Activated T-cell treated with anti-CD3 and anti-CD28 coated beads for 24 hours (primary cell): ENCODE measurements around the gene PEPD.

Source experiments
- DNase-seq: peaks from one replicate; pipeline ENCODE4 v3.0.0-alpha.2; 2020; ENCODE audit warnings: low read depth

Gene PEPD

DNA sequence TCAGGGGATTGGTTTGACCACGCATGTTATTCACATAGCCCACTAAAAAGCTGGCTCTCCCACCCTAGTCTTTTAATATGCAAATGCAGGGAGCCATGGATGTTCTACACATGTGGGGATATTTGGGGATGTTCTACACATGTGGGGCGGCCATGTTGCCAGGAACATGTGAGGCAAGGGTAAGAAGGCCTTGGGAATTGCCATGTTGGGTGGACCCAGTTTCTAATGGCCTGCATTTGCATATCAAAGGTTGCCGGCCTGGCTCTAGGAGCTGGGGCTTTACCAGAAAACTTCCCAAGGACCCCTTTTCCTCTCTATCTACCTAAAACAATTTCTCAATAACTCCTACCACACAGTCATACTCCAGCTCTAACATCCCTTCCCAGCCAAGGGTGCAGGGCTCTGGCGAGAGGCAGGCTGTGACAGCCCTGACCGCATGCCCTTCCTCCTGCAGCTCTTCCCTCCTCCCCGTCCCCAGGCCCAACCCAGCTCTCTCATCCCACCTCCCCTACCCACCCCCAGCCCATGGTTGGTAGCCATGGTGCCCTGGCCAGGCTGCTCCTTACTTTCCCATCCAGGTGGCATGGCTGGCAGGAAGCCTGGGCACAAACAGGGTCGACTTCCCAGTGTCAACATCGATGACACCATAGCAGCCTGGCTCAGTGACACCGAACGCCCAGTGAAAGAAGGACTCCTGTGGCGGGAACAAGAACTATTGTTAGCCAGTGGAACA lies 11.0 kb downstream of the PEPD start:
- no peak for DNase-seq

DNA sequence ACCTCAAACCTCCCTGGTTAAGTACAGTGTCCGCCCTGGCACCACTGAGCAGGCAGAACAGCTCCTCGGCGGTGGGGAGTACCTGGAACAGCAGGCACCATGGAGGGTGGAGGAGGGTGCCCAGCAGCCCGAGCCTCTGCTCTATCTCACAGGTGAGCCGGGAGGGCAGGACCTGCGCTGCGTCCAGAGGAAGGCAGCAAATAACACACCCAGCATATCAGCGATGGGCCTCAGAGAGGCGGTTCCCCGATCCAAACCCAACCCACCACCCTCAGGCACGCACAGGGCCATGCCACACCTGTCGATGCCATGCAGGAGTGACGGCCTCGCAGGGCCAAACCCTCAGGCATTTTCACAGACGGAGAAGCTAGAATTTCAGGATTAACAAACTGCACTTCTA lies 11.8 kb downstream of the PEPD start:
- no peak for DNase-seq

DNA sequence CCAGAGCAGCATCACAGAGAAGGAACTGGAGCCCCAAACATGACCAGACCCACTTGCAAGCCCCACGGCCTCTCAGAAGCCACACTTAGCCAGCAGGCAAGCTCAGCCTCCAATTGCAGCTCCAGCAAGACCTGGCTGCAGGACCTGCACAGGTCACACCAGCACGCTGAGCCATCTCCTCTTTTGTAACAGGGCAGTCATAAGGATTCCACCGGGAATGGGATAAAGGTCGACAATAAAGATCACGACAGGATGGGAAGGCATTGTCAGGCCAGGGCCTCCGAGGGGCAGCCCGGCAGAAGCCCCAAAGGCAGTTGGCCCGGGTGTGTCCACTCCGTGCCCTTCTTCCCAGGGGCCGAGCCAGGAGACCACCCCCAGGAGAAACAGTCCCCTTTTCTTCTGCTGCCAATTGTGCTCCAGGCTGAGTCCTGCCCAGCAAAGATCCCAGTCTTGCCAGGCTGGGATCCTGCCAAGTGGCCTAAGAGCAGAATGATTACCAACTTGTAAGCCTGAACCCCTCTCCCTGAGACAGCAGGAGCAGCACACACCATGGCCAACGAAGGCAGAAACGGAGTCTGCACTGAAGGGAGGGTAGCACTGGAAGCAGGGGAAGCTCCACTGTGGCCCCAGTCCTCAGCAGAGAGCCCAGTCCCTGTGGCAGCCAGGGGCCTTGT lies 12.5 kb downstream of the PEPD start:
- no peak for DNase-seq

DNA sequence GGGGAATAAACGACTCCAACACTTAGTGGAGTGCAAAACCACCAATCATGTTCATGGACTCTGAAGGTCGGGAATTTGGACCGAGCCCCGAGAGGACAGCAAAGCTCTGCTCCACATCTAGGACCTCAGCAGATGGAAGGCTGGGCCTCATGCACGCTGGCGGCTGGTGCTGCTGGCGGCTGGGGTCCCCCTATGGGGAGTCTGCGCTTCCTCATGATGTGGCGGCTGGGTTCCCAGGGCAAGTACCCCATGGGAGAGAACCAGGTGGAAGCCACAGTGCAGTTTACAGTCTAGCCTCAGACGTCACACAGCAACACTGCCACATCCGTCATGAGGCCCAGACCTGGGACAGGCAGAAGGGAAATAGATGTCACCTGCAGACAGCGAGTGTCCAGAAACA lies 13.2 kb downstream of the PEPD start:
- DNase-seq, result no peak

DNA sequence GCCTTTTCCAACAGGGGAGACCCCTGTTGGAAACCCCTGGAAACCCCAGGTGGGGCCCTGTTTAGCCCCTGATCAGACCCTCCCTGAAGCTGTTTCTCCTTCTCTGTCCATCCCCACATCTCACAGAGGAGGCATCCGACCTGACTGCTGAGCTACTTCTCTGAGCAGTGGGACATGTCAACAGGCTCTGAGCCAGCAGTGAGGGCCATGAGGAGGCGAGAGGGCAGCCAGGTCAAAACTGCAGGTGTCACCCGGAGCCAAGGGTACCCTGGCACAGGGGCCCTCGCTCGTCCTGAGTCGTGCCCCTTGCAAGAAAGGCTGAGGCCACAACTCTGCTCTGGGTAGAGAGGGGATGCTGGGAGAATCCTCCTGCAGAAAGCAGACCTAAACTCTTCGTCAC lies 13.6 kb downstream of the PEPD start:
- no peak for DNase-seq

DNA sequence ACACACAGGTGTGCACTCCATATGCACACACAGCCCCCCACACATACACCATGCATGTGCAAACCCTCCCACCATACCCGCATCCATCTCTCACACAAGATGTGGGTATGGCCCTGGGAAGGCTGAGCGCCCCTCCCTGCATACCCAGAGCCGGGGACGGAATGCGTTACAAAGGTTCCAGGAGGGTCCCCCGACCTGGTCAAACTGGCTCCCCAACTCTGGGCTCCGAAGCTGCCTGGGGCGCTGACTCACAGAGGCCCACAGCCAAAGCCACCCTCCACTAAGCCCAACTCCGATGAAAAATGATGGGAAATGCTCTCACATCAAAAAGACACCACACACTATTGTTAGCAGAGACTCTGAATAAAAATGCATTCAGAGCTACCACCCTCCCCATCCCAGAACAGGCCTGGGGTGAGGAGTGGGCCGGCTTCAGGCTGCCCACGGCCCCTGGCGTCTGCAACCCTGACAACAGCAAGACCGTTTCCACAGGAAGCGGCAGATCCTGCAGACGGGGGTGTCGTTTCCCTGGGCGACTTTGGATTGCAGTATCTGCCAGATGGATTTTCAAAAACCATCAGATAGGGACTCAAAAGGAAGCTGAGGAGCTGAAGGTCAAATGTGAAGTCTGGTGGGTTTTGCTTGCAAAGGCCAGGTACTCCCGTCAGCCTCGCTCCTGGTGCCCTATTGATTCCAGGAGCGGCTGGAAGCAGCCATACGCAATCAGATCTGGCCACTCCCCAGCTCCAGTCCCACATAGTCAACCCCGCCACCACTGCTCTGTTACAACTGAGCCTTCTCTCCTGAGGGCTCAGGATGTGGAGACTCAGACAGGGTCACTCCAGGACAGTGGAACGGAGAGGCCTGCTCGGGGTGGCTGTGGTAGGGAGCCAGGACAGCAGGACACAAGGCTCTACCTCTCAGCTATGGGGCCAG lies 14.3 kb downstream of the PEPD start:
- no peak for DNase-seq

DNA sequence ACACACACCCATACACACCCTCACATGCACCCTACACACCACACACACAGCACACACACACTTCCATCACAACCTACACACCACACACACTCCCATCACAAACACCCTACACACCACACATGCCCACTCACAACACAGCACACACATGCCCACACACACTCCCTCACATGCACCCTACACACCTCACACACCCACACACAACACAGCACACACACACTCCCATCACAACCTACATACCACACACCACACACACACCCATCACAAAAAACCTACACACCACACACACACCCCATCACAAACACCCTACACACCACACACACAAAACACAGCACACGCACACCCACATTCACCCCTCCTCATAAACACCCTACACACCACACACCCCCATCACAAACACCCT lies 15.1 kb downstream of the PEPD start:
- no peak for DNase-seq

DNA sequence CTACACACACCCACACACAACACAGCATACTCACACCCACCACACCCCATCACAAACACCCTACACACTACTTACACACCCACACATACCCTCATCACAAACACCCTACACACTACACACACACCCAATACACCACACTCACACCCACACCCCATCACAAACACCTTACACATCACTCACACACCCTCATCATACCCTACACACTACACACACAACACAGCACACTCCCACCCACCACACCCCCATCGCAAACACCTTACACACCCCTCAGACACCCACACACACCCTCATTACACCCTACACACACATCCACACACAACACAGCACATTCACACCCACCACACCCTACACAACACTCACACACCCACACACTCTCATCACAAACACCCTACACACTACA lies 15.8 kb downstream of the PEPD start:
- DNase-seq, result no peak

DNA sequence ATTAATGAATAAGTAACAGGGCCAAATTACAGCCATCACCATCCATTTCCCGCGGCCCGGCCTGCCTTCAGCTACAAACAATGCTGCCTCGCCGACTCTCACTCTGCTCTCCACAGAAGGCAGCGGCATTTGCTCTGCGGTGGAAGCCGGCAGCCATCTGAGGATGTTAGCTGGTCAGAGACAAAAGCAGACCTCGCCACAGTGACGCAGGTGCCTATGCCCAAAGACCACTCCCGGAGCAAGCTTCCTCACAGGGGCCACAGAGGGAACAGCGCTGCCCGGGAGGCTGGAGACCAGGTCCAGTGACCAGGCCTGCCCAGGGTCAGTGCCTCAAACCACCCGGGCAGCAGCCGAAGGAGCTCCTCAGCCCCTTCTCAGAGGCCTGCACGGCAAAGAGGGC lies 16.4 kb downstream of the PEPD start:
- no peak for DNase-seq

DNA sequence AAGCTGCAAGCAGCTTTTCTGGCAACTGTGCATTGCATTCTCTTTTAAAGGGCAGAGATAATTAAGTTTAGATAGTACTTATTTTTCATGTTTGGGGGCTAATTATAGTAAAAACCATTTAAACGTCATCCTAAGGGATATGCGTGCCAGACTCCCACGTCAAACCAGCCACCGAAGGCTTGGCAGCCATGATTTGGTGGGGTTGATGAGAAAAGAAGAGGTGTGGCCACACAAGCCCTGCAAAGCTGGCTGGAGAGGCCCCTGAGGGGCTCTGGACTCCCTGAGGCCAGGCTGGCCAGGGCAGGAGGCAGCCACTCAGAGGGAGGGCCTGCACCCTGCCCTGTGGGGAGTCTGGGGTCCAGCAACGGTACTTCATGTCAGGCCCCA lies 17.5 kb downstream of the PEPD start:
- no peak for DNase-seq

DNA sequence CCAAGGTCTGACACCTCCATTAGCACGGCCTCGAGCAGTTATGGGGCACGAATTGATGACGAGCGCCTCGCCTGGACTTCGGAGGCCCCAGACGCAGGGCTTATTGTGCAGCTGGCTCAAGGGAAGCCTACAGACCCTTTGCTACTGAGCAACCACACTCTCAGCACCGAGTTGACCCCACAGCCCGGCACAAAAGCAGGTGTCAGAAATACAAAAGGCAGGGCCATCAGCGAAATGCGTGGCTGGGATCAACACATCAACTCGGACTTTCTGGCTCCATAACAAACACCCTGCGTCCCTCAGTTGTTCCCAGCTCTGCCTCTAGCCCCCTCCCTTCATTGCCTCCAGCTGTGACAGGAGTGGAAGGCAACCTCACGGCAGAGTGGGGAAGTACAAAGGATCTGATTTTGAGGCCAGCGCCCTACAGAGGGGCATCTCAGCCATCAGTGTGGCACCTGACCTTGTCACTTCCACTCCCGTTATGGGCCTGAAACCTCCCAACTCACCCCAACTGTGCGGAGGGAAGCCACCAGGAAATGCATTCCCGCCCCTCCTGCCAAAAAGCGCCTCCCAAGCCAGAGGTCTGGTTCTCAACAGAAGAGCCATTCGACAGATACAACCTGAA lies 18.0 kb downstream of the PEPD start:
- no peak for DNase-seq

DNA sequence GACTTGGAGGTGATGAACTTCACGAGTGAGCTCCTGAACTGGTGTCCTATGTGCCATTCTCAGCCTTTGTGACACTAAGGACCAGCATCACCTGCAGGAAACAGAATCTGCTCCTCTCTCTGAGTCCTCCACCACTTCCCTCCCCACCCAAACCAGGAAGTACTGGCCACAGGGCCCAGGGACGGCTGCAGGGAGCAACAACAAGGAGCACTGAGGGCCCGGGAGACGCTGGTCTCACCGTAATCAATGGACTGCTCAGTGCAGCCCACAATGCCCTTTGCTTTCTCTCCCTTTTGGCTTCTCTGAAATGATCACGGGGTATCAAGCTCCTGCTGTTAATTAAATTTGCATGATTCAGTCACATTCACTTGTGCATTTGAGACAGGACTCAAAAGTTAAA lies 18.6 kb downstream of the PEPD start:
- DNase-seq, result no peak

DNA sequence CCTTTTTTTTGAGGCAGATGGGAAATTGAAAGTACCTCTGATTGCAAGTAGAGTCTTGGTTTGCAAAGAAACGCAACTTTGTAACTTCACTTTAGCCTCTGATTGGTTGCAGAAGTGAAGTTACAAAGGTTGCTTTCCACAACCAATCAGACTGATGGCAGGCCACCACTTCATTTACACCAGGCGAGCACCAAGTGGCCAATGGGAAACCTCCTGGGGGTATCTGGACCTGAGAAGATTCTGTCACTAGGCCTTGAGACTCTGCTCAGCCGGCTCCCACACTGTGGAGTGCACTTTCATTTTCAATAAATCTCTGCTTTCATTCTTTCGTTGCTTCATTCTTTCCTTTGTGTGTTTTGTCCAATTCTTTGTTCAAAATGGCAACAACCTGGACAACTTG lies 19.1 kb downstream of the PEPD start:
- no peak for DNase-seq

DNA sequence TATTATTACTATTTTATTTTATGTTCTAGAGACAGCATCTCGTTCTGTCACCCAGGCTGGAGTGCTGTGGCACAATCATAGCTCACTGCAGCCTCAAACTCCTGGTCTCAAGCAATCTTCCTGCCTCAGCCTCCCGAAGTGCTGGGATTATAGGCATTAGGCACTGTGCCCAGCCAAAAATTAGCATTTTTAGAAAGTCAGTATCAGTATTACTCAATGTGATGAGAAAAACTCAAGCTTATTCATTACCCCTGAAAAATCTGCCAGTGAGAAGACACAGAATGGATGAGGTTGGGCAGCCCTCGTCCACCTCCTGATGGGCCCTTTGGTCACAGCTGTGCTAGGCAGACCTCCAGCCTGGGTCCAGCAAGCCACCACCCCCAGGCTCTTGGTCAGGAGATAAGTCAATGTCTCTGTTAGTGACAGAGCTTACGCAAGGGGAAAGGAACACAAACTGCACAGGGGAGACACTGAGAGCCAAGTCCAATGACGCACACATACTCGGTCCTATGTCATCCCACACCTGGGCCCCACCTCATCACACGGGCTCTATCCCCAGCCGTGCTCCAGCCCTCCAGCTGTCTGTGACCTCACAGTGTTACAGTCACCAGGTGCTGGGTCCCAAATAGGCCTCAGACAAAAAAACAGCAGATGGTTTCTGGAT lies 19.8 kb downstream of the PEPD start:
- DNase-seq, result no peak

DNA sequence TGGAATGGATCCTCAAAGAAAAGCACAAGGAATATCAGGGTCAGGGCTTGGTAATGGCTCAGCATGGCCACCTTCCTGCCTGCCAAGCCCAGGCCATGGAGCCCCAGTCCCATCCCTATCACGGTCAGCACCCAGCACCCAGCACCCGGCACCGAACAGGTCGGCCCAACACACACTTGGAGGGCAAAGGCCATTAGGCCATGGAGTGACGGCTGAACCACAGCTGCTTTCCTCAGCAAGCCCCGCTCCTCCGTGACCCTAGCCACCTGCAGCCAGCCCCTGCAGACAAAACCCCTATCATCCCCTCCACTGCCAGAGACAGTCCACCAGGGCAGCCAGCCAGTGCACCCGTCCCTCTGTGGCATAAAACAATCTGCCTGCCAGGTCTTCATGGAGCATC lies 20.6 kb downstream of the PEPD start:
- no peak for DNase-seq

DNA sequence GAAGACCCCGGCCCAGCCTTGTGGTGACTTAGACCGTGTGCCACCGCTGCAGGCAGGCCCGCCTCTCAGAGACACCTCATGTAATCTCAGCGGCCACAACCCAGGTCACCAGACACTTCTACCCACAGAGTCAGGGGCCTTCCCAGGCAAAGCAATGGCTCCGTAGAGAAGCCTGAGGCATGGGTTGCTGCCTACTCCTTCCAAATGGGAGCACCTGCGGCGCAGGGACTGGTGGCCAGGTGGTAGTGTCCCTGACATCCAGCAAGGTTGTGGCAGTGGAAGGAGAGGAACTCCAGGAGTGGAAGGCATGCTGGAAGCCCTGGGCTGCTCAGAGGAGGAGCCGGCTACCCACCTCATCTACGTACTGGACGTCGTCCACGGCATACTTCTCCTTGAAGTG lies 21.0 kb downstream of the PEPD start:
- DNase-seq, result no peak

DNA sequence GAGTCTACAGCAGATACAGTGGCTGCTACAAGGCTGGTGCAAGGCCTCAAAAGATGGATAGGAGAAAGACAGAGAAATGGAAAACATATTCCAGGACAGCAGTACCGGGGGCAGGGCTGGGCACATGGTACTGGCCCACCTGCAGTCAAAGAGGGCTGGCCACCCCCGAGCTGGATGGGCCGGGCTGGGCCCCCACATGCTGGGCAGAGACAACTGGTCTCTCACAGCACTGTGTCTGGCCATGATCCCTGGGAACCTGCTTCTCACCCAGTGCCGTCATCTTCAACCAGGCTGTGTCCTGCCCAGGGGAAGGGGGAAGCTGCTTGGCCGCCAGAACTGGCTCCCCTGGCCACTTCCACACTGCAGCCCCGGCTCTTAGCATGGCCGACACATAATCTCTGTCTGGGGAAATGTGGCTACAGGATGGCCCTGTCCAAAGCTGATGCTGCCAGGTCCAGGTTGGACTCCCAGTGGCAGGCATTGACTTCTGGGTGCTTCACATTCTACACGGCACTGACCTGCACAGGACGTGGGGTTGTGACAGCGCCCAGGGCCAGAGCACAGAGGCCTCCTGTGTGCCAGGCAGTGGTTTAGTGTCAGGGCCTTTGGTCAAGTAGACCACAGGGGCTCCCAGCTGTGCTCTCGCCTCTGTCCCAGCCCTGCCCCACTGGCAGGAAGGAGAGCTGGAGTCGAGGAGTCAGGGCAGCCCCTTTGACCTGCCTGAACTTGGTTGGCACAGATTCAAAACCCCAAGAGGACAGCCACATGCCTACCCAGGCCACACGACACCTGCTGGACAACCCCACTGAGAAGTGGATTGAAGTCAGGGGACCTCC lies 21.7 kb downstream of the PEPD start:
- DNase-seq, result no peak

DNA sequence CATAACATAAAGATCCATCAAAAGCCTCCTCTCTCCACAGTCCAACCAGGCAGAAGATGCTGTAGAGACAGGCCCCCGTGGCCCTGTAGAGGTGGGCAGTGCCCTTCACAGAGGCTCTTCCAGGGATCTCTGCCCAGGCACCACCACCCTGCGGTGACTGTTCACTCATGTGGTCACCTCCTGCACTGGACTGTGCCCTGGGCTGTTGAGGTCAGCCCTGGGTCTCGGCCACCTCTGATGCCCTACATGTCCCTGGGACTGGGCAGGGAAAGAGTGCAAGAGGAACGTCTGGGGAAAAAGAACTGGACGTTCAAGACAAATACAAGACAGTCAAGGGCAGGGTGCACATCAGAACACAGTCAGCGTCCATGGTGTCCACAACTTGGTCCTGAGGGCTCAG lies 22.3 kb downstream of the PEPD start:
- DNase-seq, result no peak

DNA sequence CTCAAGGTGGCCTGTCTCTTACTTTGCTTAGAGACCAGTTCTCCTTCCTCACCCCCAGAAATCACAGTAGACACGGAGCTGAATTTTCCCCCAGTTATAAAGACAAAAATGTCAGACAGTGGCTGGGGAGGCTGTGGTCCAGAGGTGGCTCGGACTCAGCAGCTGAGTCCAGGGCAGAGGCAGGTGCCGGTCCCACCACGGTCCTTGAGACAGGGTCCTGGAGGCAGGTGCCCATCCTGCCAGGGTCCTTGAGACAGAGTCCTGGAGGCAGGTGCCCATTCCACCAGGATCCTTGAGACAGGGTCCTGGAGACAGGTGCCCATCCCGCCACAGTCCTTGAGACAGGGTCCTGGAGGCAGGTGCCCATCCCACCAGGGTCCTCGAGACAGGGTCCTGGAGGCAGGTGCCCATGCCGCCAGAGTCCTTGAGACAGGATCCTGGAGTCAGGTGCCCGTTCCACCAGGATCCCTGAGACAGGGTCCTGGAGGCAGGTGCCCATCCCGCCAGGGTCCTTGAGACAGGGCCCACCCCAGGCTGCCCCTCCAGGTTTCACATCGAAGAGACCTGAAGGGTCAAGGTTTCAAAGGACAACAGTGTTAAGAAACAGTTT lies 23.1 kb downstream of the PEPD start:
- DNase-seq, result no peak

DNA sequence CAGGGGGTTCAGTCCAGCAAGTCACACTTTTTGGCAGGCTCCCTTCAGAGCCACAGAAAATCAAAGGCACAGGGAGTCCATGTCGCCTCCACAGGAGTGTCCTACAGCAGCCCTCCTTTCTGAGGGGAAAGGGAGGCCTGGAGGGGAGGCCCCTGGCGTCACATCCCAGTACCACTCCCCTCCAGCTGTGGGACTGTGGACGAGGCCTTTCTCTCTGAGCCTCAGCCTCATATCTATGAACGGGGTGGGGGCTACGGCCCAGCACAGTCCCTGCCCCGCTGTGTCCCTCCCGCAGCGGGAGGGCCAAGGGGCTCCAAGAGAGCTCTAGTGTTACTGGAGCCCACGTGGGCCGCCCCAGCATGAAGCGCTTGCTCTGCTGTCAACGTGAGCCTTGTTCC lies 23.8 kb downstream of the PEPD start:
- DNase-seq, result no peak
